ENCODE data around the gene LY6G6D. TPM values are rescaled to one million over a fixed set of nuclear protein-coding genes. Genes with fewer than 3 reads are reported as not detected.

The LY6G6D gene
- total RNA-seq, 1 donor from 2014 or later, result 1.5 TPM

- no peak for DNase-seq (ENCODE audit: extremely low spot score, unreplicated experiment)
- no peaks in the 10 kb centered on the region for H3K9me3 Mint-ChIP-seq
- peaks cover 3% of the 10 kb centered on the region for H3K36me3 Mint-ChIP-seq
- H3K27me3 Mint-ChIP-seq, result no peaks in the 10 kb centered on the region
- H3K4me1 Mint-ChIP-seq (ENCODE audit: unreplicated experiment), result peaks cover 9% of the 10 kb centered on the region
- H3K27ac Mint-ChIP-seq, result no peak overlapping the region
- H3K4me3 Mint-ChIP-seq, result no peak overlapping the region
- no peak for TF ChIP-seq CTCF (conservative IDR thresholded peaks at IDR 0.05)
Observed at GRCh38 chr6:31676322-31676903, 38.7 kb upstream of the LY6G6D start.

- no peak overlapping the region for H3K4me3 Mint-ChIP-seq
- no peak for TF ChIP-seq CTCF (conservative IDR thresholded peaks at IDR 0.05)
Observed at GRCh38 chr6:31676904-31677303, 38.2 kb upstream of the LY6G6D start.

GRCh38 chr6:31677955-31678354 is 37.2 kb upstream of the LY6G6D start:
- no peaks in the 10 kb centered on the region for H3K9me3 Mint-ChIP-seq

More at GRCh38 chr6:31676904-31677303, 38.2 kb upstream of the LY6G6D start:
- Mint-ChIP-seq H3K27ac (no peak overlapping the region), H3K36me3 (peaks cover 3% of the 10 kb centered on the region), H3K9me3 (no peaks in the 10 kb centered on the region), H3K27me3 (no peaks in the 10 kb centered on the region), H3K4me1 (ENCODE audit: unreplicated experiment) (peaks cover 13% of the 10 kb centered on the region)
- DNase-seq (ENCODE audit: extremely low spot score, unreplicated experiment), result no peak

DNA sequence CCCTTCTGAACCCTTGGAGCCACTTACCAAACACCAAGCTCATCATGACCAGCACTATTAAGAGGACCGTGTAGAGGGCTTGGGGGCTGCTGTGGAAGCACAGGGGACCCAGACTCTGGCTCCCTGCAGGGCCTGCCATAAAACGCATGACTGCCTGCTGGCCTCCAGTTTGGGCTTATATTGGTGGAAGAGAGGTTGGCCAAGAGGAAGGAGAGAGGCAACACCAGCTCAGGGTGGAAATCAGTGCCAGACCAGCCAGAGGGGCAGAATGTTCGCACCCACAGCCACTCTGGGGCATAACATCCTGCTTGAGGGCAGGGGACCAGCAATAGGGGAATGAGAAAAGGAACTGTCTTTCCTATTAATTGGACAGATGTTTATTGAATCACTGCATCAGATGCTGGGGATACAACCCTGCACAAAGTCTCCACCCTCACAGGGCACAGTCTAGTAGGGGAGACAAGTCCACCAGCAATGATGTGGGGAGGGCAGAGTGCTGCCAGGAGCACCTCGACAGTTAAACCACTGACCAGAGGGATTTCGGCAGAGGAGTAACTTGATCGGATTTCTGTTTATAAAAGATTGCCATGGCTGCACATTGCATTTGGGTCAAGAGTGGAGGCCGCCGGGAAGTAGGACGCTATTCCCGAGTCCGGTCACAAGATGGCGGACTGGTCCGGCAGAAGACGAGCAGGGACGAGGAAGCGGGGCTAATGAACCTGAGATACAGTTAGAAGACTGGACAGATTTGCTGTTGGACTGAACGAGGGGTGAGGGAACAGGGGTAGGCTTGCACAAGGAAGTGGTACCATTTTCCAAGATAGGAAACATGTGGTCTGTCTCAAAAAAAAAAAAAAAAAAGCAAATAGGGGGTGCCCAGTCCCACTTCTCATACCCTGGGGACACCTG is 34.7 kb upstream of the LY6G6D start, which contains the start of gene LY6G5C:
TSS of gene LY6G5C (minus strand) at position 842 of the 909 bp plus-strand sequence. CDS start at position 148, 694 bp downstream.
- DNase-seq (ENCODE audit: extremely low spot score, unreplicated experiment), result peak; percentile 85
- H3K36me3 Mint-ChIP-seq, result no peaks in the 10 kb centered on the region
- no peaks in the 10 kb centered on the region for H3K9me3 Mint-ChIP-seq
- H3K27me3 Mint-ChIP-seq, result no peaks in the 10 kb centered on the region
- peak within 1 kb of the TSS; percentile 87 for H3K4me3 Mint-ChIP-seq
- peak within 1 kb of the TSS; percentile 77 for H3K27ac Mint-ChIP-seq
- TF ChIP-seq CTCF (conservative IDR thresholded peaks at IDR 0.05), result peak; percentile 82
- H3K4me1 Mint-ChIP-seq (ENCODE audit: unreplicated experiment), result peaks cover 20% of the 10 kb centered on the region

More at GRCh38 chr6:31677955-31678354, 37.2 kb upstream of the LY6G6D start:
- DNase-seq (ENCODE audit: extremely low spot score, unreplicated experiment), result no peak
- no peak for TF ChIP-seq CTCF (conservative IDR thresholded peaks at IDR 0.05)
- Mint-ChIP-seq H3K4me1 (ENCODE audit: unreplicated experiment) (peaks cover 13% of the 10 kb centered on the region), H3K27me3 (no peaks in the 10 kb centered on the region), H3K4me3 (no peak overlapping the region), H3K27ac (no peak overlapping the region), H3K36me3 (no peaks in the 10 kb centered on the region)

DNA sequence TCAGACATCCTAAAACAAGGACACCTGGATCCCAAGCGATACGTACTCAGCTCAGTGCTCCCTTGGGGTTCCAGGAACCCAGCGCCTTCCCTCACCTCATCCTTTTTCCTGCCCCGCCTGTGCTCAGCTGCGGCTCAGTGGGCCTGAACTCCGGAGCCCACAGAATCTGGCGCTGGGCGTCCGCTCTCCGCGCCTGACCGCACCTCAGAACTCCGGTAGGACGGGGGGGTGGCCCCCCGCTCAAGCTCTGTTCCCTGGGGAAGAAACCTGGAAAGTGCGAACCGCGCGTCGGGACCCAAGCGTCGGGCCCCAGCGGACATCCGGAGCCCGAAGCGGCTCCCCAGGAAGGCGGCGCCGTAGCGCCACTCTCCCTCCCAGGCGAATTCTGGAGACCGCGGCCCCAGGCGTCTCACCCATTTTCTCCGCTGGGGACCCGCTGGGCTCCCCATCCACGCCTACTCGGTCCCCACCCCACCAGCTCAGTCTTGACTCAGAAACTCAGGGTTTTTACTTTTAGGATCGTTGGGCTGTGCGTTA is 33.9 kb upstream of the LY6G6D start:
- peaks cover 20% of the 10 kb centered on the region for H3K4me1 Mint-ChIP-seq (ENCODE audit: unreplicated experiment)
- DNase-seq (ENCODE audit: extremely low spot score, unreplicated experiment), result no peak
- H3K36me3 Mint-ChIP-seq, result peaks cover 2% of the 10 kb centered on the region
- H3K4me3 Mint-ChIP-seq, result peak overlapping the region; percentile 87
- TF ChIP-seq CTCF (conservative IDR thresholded peaks at IDR 0.05), result peak; percentile 18
- no peaks in the 10 kb centered on the region for H3K9me3 Mint-ChIP-seq
- H3K27ac Mint-ChIP-seq, result peak overlapping the region; percentile 77
- no peaks in the 10 kb centered on the region for H3K27me3 Mint-ChIP-seq

Data from type B pancreatic cell (in vitro differentiated cells).